ENCODE results near the gene IRAK1BP1. TPM values are rescaled to one million over a fixed set of nuclear protein-coding genes. Genes with fewer than 3 reads are reported as not detected.

The IRAK1BP1 gene
- total RNA-seq, 1 donor from 2014 or later: 4.3 TPM

- no peaks in the 10 kb centered on the region for H3K4me1 ChIP-seq
- DNase-seq: no peak
- peaks cover 80% of the 10 kb centered on the region for H3K36me3 ChIP-seq
- TF ChIP-seq CTCF (IDR thresholded peaks at IDR 0.05): no peak
- no peaks in the 10 kb centered on the region for H3K27me3 ChIP-seq
- no peak overlapping the region for H3K27ac ChIP-seq
- H3K4me3 ChIP-seq: no peak overlapping the region
- no peak for ATAC-seq
- intact Hi-C loops (cut with DNase I): no loop called here
- H3K9me3 ChIP-seq: no peaks in the 10 kb centered on the region
Measured at GRCh38 chr6:78952362-78952761, 85.0 kb downstream of the IRAK1BP1 start.

Other genes starting within 250 kb of the IRAK1BP1 start
- 32.0 TPM for gene PHIP, start 210.7 kb downstream of the IRAK1BP1 start, total RNA-seq